Thymus (tissue), 11 donors: ENCODE measurements around the gene DPYSL4. TPM values are rescaled to one million over a fixed set of nuclear protein-coding genes. Genes with fewer than 3 reads are reported as not detected.

Experiments
- DNase-seq, 9 donors: peaks; one replicate each; pipeline ENCODE4 v3.0.0-alpha.2; 2013; ENCODE audit warnings: low spot score in 9 of 9, low read depth in 6 of 9, missing footprints in 1 of 9
- H3K27ac ChIP-seq, 2 donors: one replicate each; pipeline ENCODE4 v1.5.1; 2013; ENCODE audit warnings: control low read depth in 1 of 2, low read depth in 1 of 2, low read length in 1 of 2, mild to moderate bottlenecking in 1 of 2, moderate library complexity in 1 of 2
- H3K27me3 ChIP-seq, 2 donors: one replicate each; pipeline ENCODE4 v1.5.1; 2013; ENCODE audit warnings: low read length in 1 of 2; ENCODE audit not compliant: control insufficient read depth in 2 of 2, insufficient read depth in 1 of 2
- H3K36me3 ChIP-seq, 2 donors: one replicate each; pipeline ENCODE4 v1.5.1; 2013; ENCODE audit warnings: low read length in 1 of 2, mild to moderate bottlenecking in 1 of 2, moderate library complexity in 1 of 2; ENCODE audit not compliant: control insufficient read depth in 2 of 2, insufficient read depth in 2 of 2
- H3K4me1 ChIP-seq, 2 donors: one replicate each; pipeline ENCODE4 v1.5.1; 2013; ENCODE audit warnings: low read length in 2 of 2; ENCODE audit not compliant: control insufficient read depth in 2 of 2, insufficient read depth in 2 of 2
- H3K4me3 ChIP-seq, 2 donors: one replicate each; pipeline ENCODE4 v1.5.1; 2013; ENCODE audit warnings: low read length in 2 of 2, control low read depth in 1 of 2, mild to moderate bottlenecking in 1 of 2
- H3K9me3 ChIP-seq, 2 donors: one replicate each; pipeline ENCODE4 v1.5.1; 2013; ENCODE audit warnings: low read length in 1 of 2, mild to moderate bottlenecking in 1 of 2; ENCODE audit not compliant: control insufficient read depth in 2 of 2, insufficient read depth in 1 of 2
- WGBS: extraction: QIAGEN DNeasy Blood & Tissue Kit; methylation state at CpG from one replicate; pipeline ENCODE4 v1.1.7; 2013; 5-methylcytosine and 5-hydroxymethylcytosine counted together
- polyA plus RNA-seq: library from polyadenylated mRNA; stranded (reverse); fragments of 200-250 nt; gene quantifications from one replicate; pipeline ENCODE4 v1.2.3, GENCODE V29; 2013
- total RNA-seq: library from RNA; stranded (reverse); fragments of 120-200 nt; gene quantifications from one replicate; pipeline ENCODE4 v1.2.4, GENCODE V29; 2013
- donor health status: healthy.

Gene DPYSL4
- total and polyA plus RNA-seq, 2 donors = 0.28 to 0.89 TPM

DNA sequence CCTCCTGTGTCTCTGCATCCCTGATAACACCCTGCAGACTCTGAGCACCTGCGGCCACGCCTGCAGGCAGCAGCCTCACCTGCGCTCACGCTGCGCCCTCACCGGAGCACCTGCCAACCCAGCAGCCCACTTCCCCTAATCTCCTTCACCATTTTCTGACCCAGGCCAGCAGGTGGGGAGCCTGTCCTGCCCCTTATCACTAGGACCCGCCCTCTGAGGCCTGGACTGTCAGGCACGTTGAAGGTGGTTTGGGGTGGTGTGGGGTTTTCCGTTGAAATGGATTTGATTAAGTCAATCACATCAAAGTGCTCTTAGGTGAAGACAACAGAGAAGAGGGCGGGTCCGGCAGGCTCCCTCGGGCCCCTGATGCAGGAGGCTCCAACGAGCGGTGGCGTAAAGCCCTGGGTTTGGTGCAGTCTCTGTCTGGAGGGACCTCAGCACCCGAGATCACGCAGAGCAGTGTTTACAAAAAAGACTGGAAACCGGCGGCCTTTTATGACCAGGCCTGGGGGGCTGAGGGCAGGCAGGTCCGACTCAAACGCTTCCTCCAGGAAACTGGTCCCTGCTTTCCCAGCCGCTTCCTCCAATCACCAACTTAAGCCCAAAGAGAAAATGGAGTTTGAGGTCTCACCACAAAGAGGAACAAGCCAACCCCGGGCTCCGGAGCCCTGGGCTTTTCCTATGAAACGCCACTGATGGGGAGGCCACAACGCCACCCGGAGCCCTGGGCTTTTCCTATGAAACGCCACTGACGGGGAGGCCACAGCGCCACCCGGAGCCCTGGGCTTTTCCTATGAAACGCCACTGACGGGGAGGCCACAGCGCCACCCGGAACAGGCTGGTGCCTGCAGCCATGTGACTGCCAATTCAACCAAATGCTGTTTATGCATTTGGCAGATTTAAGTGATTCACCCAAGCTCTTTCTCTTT is 45.5 kb downstream of the DPYSL4 start:
- peak in 2 of 9 donors; percentile 17 to 49 for DNase-seq
- Histone ChIP-seq H3K4me1 (peaks cover 0 to 37% of the 10 kb centered on the region in 2 donors), H3K4me3 (no peak overlapping the region), H3K27me3 (no peaks in the 10 kb centered on the region), H3K9me3 (no peaks in the 10 kb centered on the region), H3K27ac (no peak overlapping the region), H3K36me3 (peaks cover 0 to 2% of the 10 kb centered on the region in 2 donors)
- 47% methylated on average over 35 of the region's 35 CpGs for WGBS

- H3K9me3 ChIP-seq = no peaks in the 10 kb centered on the region
- no peak overlapping the region for H3K27ac ChIP-seq
- no peaks in the 10 kb centered on the region for H3K27me3 ChIP-seq
- H3K4me3 ChIP-seq = no peak overlapping the region
- peaks cover 0 to 37% of the 10 kb centered on the region in 2 donors for H3K4me1 ChIP-seq
- H3K36me3 ChIP-seq = no peaks in the 10 kb centered on the region
- WGBS = 84% methylated on average over 9 of the region's 9 CpGs
- DNase-seq = no peak
Observed at GRCh38 chr10:132232981-132233380, 46.2 kb downstream of the DPYSL4 start.

GRCh38 chr10:132233501-132234085 is 46.8 kb downstream of the DPYSL4 start:
- Histone ChIP-seq H3K4me1 (peaks cover 0 to 37% of the 10 kb centered on the region in 2 donors), H3K27me3 (no peaks in the 10 kb centered on the region), H3K4me3 (no peak overlapping the region), H3K36me3 (no peaks in the 10 kb centered on the region), H3K27ac (no peak overlapping the region), H3K9me3 (no peaks in the 10 kb centered on the region)
- DNase-seq = no peak
- WGBS = 97% methylated on average over 18 of the region's 18 CpGs

GRCh38 chr10:132234860-132235259 is 48.1 kb downstream of the DPYSL4 start:
- peaks cover 0 to 30% of the 10 kb centered on the region in 2 donors for H3K4me1 ChIP-seq
- no peaks in the 10 kb centered on the region for H3K27me3 ChIP-seq
- H3K27ac ChIP-seq = no peak overlapping the region
- no peaks in the 10 kb centered on the region for H3K9me3 ChIP-seq
- DNase-seq = no peak
- H3K36me3 ChIP-seq = no peaks in the 10 kb centered on the region
- no peak overlapping the region for H3K4me3 ChIP-seq
- WGBS = 97% methylated on average over 6 of the region's 6 CpGs

DNA sequence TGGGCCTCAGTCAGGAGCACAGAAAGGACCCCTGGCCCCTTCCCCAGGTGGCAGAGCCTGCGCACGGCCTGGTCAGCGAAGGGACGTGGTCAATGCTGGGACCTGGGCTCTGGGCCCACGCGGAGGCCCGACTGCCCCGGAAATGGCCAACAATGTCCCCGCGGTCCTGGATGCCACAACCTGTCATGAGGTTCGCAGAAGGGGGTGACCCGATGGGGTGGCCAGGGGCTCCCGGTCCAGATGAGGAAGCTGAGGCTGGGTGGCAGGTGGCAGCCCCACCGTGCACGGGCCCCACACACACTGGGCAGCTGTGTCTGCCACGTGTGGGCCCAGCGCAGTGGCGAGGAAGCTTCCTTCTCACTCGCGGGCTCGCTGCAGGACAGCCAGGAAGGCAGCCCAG is 49.4 kb downstream of the DPYSL4 start:
- Histone ChIP-seq H3K4me1 (peaks cover 0 to 17% of the 10 kb centered on the region in 2 donors), H3K4me3 (no peak overlapping the region), H3K9me3 (no peaks in the 10 kb centered on the region), H3K27ac (no peak overlapping the region), H3K36me3 (no peaks in the 10 kb centered on the region), H3K27me3 (no peaks in the 10 kb centered on the region)
- DNase-seq = no peak
- 95% methylated on average over 21 of the region's 21 CpGs for WGBS

DNA sequence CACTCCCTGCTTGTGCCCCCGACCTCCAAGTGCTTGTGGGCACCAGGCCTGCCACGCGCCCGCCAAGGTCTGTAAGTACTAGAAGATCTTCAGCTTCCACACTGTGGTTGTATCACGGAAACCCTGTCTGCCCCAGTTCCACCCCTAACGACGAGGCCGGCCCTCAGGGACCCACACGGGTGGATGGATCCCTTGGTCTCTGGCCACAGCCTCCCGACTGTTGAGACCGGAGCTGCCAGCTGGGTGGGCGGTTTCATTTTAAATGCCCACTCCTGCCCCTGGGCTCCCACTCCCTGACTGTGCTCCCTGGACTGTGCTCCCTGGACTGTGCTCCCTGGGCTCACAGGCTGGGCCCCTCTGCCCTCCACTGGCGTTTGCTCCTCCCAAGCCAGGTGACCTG is 50.1 kb downstream of the DPYSL4 start:
- 95% methylated on average over 13 of the region's 13 CpGs for WGBS
- DNase-seq = no peak
- Histone ChIP-seq H3K36me3 (no peaks in the 10 kb centered on the region), H3K4me3 (no peak overlapping the region), H3K27ac (no peak overlapping the region), H3K4me1 (peaks cover 0 to 14% of the 10 kb centered on the region in 2 donors), H3K27me3 (no peaks in the 10 kb centered on the region), H3K9me3 (peaks cover 0 to 1% of the 10 kb centered on the region in 2 donors)

DNA sequence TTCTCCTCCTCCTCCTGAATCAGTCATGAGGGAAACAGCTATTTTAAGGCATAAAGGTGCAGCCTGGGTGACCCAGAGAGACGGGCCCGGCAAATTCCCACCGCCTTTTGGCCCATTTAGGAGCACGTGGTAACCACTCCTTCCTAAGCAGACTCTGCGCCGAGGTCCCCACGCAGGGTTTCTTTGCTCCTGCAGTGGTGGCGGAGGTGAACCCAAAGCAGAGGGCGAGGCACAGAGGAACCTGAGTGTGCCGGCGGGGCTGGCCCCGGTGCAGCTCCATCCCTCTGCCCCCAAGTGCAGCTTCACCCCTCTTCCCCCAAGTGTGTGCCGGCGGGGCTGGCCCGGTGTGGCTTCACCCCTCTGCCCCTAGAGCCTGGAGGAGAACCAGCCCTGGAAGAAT is 50.6 kb downstream of the DPYSL4 start:
- Histone ChIP-seq H3K27me3 (no peaks in the 10 kb centered on the region), H3K36me3 (no peaks in the 10 kb centered on the region), H3K4me1 (peaks cover 0 to 9% of the 10 kb centered on the region in 2 donors), H3K4me3 (no peak overlapping the region), H3K9me3 (peaks cover 0 to 1% of the 10 kb centered on the region in 2 donors), H3K27ac (no peak overlapping the region)
- WGBS = 96% methylated on average over 15 of the region's 15 CpGs
- no peak for DNase-seq

GRCh38 chr10:132237871-132238270 is 51.1 kb downstream of the DPYSL4 start:
- H3K36me3 ChIP-seq = no peaks in the 10 kb centered on the region
- no peak overlapping the region for H3K27ac ChIP-seq
- no peak for DNase-seq
- peaks cover 0 to 4% of the 10 kb centered on the region in 2 donors for H3K4me1 ChIP-seq
- 64% methylated on average over 9 of the region's 9 CpGs for WGBS
- no peaks in the 10 kb centered on the region for H3K27me3 ChIP-seq
- H3K9me3 ChIP-seq = peaks cover 0 to 1% of the 10 kb centered on the region in 2 donors
- no peak overlapping the region for H3K4me3 ChIP-seq

DNA sequence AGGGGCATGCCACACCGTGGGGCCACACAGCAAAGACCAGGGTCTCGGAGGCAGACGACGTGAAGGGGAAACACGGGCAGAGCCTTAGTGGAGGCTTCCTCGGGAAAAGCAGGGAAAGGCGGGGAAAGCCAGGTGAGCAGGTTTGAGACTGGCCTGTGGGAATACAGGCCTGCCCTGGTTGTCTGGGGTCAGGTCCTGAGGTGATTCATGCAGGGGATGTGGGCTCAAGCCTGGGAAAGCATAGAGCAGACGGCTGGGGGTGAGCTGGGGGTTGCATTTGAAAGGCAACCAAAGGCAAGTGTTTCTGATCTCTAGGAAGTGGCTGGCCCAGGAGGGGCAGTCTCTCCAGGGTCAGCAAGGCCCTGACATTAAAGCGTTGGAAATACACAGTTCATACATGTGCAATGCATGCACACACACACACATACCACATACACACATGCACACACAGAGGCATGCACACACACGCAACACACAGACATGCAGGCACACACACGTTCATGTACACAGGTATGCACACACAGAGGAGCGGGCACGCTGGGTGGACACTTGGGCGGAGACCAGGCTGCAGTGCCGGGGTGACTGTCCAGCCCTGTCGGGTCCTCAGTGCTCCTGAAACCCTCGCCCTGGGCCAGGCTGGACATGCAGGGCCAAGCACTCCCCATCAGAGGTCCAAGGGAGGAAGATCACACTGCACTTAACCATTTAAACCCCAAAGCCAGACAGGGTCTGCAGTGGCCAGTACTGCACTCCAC is 51.8 kb downstream of the DPYSL4 start:
- DNase-seq = no peak

More for the DNA sequence above, 51.8 kb downstream of the DPYSL4 start:
- Histone ChIP-seq H3K4me3 (no peak overlapping the region), H3K27ac (no peak overlapping the region), H3K36me3 (no peaks in the 10 kb centered on the region), H3K4me1 (no peaks in the 10 kb centered on the region), H3K9me3 (peaks cover 0 to 1% of the 10 kb centered on the region in 2 donors), H3K27me3 (no peaks in the 10 kb centered on the region)
- WGBS = 96% methylated on average over 17 of the region's 17 CpGs
